ENCODE data around the gene ATP11B.

The ATP11B gene

GRCh38 chr3:182954553-182955235 lies 161.4 kb downstream of the ATP11B start:
- DNase-seq (ENCODE audit: low read depth in 2 of 2), result no peak

- no peak for DNase-seq (ENCODE audit: low read depth in 2 of 2)
Observed at GRCh38 chr3:182957226-182957625, 163.9 kb downstream of the ATP11B start.

- no peak for DNase-seq (ENCODE audit: low read depth in 2 of 2)
Observed at GRCh38 chr3:182957676-182958266, 164.5 kb downstream of the ATP11B start.

- no peak for DNase-seq (ENCODE audit: low read depth in 2 of 2)
Observed at GRCh38 chr3:182959474-182960350, 166.4 kb downstream of the ATP11B start.

GRCh38 chr3:182962166-182962565 lies 168.9 kb downstream of the ATP11B start:
- DNase-seq (ENCODE audit: low read depth in 2 of 2), result no peak

GRCh38 chr3:182964179-182964578 lies 170.9 kb downstream of the ATP11B start:
- DNase-seq (ENCODE audit: low read depth in 2 of 2), result no peak

- no peak for DNase-seq (ENCODE audit: low read depth in 2 of 2)
Observed at GRCh38 chr3:182965861-182966366, 172.6 kb downstream of the ATP11B start.

- DNase-seq (ENCODE audit: low read depth in 2 of 2), result no peak
Observed at GRCh38 chr3:182967218-182968204, 174.2 kb downstream of the ATP11B start.

GRCh38 chr3:182969277-182969676 lies 176.0 kb downstream of the ATP11B start:
- DNase-seq (ENCODE audit: low read depth in 2 of 2), result no peak

GRCh38 chr3:182969853-182970252 lies 176.5 kb downstream of the ATP11B start:
- DNase-seq (ENCODE audit: low read depth in 2 of 2), result no peak

- DNase-seq (ENCODE audit: low read depth in 2 of 2), result no peak
Observed at GRCh38 chr3:182970811-182971418, 177.6 kb downstream of the ATP11B start.
